ENCODE results near the gene SSTR4. TPM values are rescaled to one million over a fixed set of nuclear protein-coding genes. Genes with fewer than 3 reads are reported as not detected.
A peak's percentile ranks its signal among the peaks of the same experiment; 100 is the strongest.

Gene SSTR4
- total and polyA plus RNA-seq, 2 of the 13 experiments (the other 11 are each of a cell fraction or from before 2014, with no cell fraction given): not detected

- TF ChIP-seq RARG (CRISPR knock-in tag; IDR thresholded peaks at IDR 0.05; ENCODE audit: low read depth): no peak
- no peak for TF ChIP-seq ZNF468 (CRISPR knock-in tag; IDR thresholded peaks at IDR 0.05)
- no peak for TF ChIP-seq U2AF1 (optimal IDR thresholded peaks at IDR 0.05; ENCODE audit: low read depth, low read length)
Observed at GRCh38 chr20:23007886-23008655, 27.0 kb upstream of the SSTR4 start (continued).

- H3K4me3 ChIP-seq (replicated peaks in 1 of 3; ENCODE audit: insufficient read depth in 1 of 3, low read depth in 2 of 3, low read length in 3 of 3): no peak overlapping the region
- WGBS (ENCODE audit: low lambda C conversion rate): 32% methylated on average over 2 of the region's 2 CpGs
- in situ Hi-C loops (cut with HindIII; ENCODE audit: extremely low pct_ligation_motif_present, low pct_unique_long_range_greater_than_20kb): no loop called here
- no peaks in the 10 kb centered on the region for H3K36me3 ChIP-seq (replicated peaks in 1 of 2; ENCODE audit: control insufficient read depth in 1 of 2, insufficient read depth in 2 of 2, low read length in 2 of 2)
- H2AFZ ChIP-seq (ENCODE audit: low read length): no peak overlapping the region
- no peaks in the 10 kb centered on the region for H3K4me1 ChIP-seq (ENCODE audit: insufficient read depth, low read length)
- ATAC-seq: no peak
- ChIA-PET CTCF (ENCODE audit: low intra/inter-chr PET ratio, low total read pairs) (no interaction called here), POLR2A (no interaction called here)
- no peak overlapping the region for H3K4me2 ChIP-seq (ENCODE audit: low read depth, low read length)
- H3K9ac ChIP-seq (ENCODE audit: insufficient read depth, low read depth, low read length): no peak overlapping the region
- no peak for FAIRE-seq
- BruUV-seq (replicated peaks): no TSS peak
- 0 out of 5 replicates have a peak, but pooled peaks cover 0 to 6% of the 10 kb centered on the region in 2 experiments for H3K27me3 ChIP-seq (ENCODE audit: control insufficient read depth in 1 of 2, insufficient read depth in 2 of 2, low read length in 2 of 2)
- TF ChIP-seq ATF7 (IDR thresholded peaks at IDR 0.05) (0 out of 2 replicates have a peak, but pooled peaks have one; percentile 14), ATF7 (CRISPR knock-in tag; IDR thresholded peaks at IDR 0.05) (no peak), ZNF251 (CRISPR knock-in tag; IDR thresholded peaks at IDR 0.05) (no peak)
- no peak for DNase-seq (ENCODE audit: low spot score)
- intact Hi-C loops (cut with micrococcal nuclease; ENCODE audit: unreplicated experiment): no loop called here
- no peak overlapping the region for H3K27ac ChIP-seq (ENCODE audit: extremely low read length, insufficient read depth, low read length)
- no peaks in the 10 kb centered on the region for H3K9me3 ChIP-seq (ENCODE audit: low read length)
- no peaks in the 10 kb centered on the region for H4K20me1 ChIP-seq (ENCODE audit: insufficient read depth, low read length)
- no peaks in the 10 kb centered on the region for H3K79me2 ChIP-seq (ENCODE audit: insufficient read depth, low read length)
Observed at GRCh38 chr20:23008667-23009066, 26.4 kb upstream of the SSTR4 start.

DNA sequence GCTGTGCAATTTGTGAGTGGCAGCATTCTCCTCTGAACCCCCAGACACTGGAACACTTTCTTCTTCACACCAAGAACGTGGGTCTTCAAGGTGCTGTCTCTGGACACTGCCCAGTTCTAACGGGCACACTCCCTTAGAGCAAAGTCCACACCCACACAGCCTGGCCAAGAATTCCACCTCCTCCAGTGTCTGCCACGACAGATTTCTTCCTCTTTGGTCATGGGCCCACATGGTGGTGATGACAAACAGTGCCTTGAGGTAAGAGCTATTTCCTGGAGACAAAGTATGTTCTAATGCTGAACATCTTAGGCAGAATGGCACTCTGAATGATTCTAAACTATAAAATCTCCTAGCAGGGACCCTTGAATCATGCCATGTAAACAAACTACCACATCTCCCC lies 25.5 kb upstream of the SSTR4 start:
- Histone ChIP-seq H3K4me1 (ENCODE audit: insufficient read depth, low read length) (no peaks in the 10 kb centered on the region), H3K79me2 (ENCODE audit: insufficient read depth, low read length) (no peaks in the 10 kb centered on the region), H3K27ac (ENCODE audit: extremely low read length, insufficient read depth, low read length) (no peak overlapping the region), H3K9ac (ENCODE audit: insufficient read depth, low read depth, low read length) (no peak overlapping the region), H3K36me3 (replicated peaks in 1 of 2; ENCODE audit: control insufficient read depth in 1 of 2, insufficient read depth in 2 of 2, low read length in 2 of 2) (no peaks in the 10 kb centered on the region), H4K20me1 (ENCODE audit: insufficient read depth, low read length) (no peaks in the 10 kb centered on the region), H3K4me2 (ENCODE audit: low read depth, low read length) (no peak overlapping the region), H3K27me3 (ENCODE audit: control insufficient read depth in 1 of 2, insufficient read depth in 2 of 2, low read length in 2 of 2) (0 out of 5 replicates have a peak, but pooled peaks cover 0 to 6% of the 10 kb centered on the region in 2 experiments), H3K9me3 (ENCODE audit: low read length) (no peaks in the 10 kb centered on the region), H3K4me3 (replicated peaks in 1 of 3; ENCODE audit: insufficient read depth in 1 of 3, low read depth in 2 of 3, low read length in 3 of 3) (no peak overlapping the region), H2AFZ (ENCODE audit: low read length) (no peak overlapping the region)
- POLR2A ChIA-PET: no interaction called here
- no TSS peak for BruUV-seq (replicated peaks)
- CTCF ChIA-PET (ENCODE audit: low intra/inter-chr PET ratio, low total read pairs): no interaction called here
- ATAC-seq (no peak), DNase-seq (ENCODE audit: low spot score) (no peak), FAIRE-seq (no peak)
- in situ Hi-C loops (cut with HindIII; ENCODE audit: extremely low pct_ligation_motif_present, low pct_unique_long_range_greater_than_20kb): no loop called here
- 0% methylated on average over 3 of the region's 3 CpGs for WGBS (ENCODE audit: low lambda C conversion rate)
- intact Hi-C loops (cut with micrococcal nuclease; ENCODE audit: unreplicated experiment): no loop called here
- no peak for TF ChIP-seq SP140L (CRISPR knock-in tag; IDR thresholded peaks at IDR 0.05; ENCODE audit: borderline replicate concordance)
- TF ChIP-seq ADNP (CRISPR knock-in tag; IDR thresholded peaks at IDR 0.05): no peak
- TF ChIP-seq ZNF788 (CRISPR knock-in tag; IDR thresholded peaks at IDR 0.05; ENCODE audit: borderline replicate concordance): no peak

Measured in HepG2 (cell line).